GM18502 (cell line): ENCODE measurements around the gene RNF157.

Source experiments
- ATAC-seq: cut with Tn5 transposase; IDR thresholded peaks from one replicate; pipeline ENCODE4 v1.9.1; 2021; ENCODE audit warnings: mild to moderate bottlenecking; ENCODE audit not compliant: unreplicated experiment, poor library complexity

Gene RNF157

DNA sequence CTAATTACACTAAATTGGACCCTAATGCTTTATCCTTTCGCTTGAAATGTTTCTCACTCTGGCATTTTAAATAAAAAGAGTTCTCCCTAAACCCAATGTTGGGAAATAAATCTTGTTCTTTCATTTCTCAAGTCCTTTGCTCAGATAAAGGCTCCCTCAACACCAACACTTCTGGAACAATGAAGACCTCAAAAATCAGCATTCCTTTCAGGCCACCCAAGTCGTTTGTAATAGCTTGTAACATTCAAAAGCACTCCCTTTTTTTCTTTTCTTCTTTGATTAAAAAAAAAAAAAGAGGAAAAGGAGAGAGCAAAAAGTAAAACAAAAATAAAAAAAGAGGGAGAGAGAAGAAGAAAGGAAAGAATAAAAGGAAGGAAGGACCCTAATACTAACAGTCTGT is 76.0 kb downstream of the RNF157 start:
- no peak for ATAC-seq

DNA sequence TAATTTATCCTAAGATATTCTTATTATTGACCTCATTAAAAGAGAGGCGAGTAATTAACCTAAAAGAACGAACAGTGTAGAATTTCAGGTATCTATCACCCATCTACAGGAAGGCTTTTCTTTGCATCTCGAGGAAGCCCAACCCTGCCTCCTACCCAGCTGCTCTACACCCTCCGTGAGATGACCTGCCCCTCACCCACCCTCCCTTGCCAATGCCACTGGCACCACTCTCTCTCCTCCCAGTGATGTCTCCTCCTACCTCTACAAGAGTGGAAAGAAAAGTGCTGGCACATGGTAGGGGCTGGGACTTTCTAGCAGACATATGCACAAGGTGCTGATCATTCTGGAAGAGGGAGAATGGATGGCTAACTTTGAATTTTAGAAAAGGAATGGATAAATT is 76.4 kb downstream of the RNF157 start:
- ATAC-seq, result no peak

DNA sequence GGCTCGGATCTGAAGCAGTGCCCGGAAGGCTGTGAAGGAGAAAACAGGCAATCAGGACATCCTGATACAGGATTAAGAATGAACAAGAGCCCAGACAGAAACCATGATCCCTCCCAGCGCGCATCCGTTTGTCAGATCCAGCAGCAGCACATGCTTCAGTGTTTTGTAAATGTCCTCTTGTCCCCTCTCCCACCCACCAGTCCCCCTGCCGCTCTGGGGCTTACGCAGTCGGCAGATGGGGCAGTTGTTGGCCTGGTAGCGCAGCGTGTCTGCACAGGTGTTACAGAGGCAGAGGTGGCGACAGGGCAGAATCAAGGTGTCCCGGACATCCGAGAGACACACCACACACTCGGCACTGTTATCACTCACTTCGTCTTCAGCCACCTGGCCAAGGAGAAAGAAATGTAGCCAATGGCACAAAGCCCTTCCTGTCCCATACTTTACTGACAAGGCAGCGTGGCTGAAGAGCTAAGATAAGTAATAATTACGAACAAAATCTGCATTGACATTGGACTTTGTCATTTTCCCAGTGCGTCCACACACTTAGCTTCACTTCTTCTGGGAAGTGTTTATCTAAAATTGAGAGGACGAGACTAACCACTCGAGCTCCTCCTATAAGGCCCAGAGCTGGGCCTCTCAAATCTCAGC is 78.5 kb downstream of the RNF157 start:
- ATAC-seq, result no peak

DNA sequence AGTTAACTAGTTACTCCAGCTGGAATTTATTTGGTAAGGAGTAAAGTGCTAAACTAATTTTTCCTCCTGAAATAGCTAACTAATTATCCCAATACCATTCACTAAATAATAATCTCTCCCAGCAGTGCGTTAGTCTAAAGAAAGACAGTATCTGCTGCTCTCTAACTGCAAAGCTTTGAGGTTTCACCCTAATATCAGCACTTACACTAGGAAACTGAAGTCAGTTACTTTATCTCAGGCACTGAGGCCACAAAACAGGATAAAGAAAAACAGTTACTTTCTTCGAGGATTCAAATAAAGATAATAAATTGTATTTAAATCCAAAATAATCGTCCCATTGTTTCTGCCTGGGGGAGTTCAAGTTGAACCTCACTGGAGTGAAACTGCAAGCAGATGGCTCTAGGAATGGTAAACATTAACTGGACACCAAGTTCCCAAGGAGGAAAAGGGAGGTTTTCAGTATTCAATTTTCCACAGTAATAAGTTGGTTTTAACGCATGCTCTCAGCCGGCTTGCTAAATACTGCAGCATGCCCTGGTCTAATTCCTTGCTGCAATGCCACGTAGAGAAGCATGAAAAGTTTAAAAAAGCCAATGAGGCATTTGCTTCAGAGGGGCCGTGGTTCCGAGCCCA is 79.3 kb downstream of the RNF157 start:
- no peak for ATAC-seq

DNA sequence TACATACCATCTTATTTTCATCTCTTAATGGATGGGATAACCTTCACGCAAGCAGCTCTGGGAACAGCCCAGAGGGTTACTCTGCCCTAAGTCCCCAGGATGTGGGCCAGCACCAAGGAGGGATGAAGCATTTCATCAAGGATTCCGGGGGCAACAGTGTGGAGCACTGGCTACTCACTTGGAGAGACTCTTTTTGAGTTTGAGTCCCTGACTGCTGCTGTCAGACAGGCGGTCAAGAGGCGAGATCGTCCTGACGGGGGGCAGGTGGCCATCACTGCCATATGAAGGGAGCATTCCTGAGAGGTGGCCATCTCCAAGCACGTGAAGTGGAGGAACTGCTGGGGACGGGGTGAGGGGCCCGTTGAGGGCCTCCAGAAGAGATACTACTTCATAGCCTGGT is 81.1 kb downstream of the RNF157 start:
- no peak for ATAC-seq

DNA sequence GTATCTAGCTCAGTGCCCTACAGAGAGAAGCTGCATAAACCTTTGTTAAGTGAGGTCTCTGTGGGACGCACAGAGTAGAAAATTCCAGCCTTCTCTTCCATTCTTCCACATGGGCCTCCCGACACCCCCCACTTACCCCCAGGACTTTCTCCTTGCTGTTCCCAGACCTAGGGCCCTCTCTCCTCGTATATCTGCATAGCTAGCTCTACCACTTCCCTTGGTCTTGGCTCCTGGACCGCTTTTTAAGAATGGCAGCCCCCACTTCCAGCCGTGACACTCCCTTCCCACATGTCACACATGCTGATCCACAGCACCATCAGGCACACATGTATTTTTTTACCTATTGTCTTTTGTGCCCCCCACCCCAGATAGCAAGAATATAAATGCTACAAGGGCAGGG is 82.5 kb downstream of the RNF157 start:
- no peak for ATAC-seq

DNA sequence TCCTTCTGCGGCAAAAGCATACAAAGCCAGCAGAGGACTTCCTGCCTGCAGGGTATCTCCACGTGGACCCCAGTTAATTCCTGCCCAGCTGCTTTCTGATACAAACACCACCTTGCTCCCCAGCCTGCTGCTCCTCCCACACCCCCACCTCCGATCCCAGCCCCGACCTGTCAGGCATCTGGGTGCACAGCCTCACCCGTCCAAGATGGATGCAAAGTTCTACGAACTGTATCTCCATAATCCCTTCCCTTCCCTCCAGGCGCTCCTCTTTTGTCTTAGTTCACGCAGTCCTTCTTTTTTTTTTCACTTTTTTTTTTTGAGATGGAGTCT is 83.7 kb downstream of the RNF157 start:
- ATAC-seq, result no peak

DNA sequence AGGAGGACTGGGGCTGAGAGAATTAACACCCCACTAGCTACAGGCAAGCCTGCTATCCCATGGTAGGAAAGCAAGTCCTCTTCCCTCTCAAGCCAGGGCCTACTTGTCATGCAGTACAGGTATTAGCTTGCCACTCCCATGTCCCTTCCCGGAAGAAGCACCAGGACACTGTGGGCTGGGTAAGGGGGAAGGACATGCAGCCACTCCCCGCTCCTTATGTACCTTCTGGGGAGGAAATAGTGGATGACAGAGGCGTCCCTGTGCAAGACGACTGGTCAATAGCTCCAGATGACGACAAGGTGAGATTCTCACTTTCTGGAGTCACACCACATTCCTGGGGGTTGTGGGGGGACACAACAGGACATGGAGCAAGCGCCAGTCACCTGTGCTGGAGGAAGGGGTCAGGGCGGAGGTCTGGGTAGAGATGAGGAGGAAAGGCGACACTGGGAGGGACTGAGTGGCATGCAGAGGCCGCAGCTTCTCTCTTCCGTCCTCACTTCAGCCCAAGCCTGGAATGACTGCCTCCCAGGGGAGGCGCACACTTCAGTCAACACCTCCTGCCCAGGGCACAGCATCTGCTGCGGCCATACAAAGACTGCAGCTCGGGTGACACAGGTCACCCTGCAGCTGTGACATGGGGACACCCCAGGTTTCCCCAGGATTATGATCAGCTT is 84.2 kb downstream of the RNF157 start:
- no peak for ATAC-seq

DNA sequence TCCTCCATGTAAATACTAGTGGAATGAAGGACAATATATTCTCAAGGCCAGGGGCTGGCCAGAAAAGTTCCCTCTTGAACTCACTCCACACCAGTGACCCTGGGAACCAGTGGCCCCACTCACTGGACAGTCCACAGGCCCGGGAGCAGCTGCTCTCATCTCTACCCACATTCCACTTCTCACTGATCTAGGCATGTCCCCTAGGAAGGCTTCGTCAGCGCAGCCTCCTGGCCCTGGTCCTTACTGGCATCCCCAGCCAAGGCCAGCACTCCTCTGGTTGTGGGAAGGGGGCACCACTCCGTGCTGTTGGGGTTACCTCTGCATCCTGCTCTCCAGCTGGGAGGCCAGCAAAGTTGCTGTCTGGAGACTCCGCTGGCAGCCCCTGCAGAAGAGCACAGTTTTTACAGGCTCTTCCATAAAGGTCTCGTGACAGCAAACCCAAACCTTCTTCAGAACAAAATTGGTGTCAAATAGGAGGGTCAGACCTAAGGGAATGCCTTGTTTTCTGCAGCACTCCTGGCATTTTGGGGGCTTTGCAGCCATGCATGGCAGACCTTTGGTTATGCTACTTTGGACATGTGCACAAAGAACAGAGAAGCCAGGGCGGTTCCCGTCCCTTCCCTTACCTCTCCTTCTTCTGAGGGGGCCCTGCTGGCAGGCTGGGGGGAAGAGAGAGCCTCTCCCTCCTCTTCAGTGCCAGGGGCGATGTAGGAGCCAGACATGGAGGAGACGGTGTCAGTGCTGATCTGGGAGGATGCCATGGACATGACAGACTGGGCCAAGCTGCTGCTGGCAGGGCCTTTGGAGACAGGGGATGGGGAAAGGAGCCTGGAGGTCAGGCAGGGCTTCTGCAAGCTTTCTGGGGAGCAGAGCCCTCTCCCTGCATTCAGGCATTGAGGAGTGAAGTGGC is 85.1 kb downstream of the RNF157 start:
- ATAC-seq, result no peak

DNA sequence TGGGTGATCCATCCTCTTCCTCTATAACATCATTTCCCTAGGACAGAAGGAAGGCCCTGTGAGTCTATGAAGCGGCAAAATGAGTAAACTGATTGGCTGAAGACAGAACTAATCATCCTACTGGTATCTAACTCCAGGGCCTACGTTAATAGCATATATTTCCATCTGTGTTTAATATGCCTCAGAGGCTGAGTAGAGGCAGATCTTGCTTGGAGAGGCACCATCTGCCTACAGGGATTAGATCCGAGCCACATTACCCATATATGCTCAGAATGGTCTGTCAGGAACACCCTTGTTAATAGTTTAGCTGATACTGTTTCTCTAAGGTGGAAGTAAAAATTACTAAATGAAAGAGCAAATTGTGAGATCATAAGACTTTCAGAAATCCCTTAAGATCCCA is 86.0 kb downstream of the RNF157 start:
- ATAC-seq, result no peak

DNA sequence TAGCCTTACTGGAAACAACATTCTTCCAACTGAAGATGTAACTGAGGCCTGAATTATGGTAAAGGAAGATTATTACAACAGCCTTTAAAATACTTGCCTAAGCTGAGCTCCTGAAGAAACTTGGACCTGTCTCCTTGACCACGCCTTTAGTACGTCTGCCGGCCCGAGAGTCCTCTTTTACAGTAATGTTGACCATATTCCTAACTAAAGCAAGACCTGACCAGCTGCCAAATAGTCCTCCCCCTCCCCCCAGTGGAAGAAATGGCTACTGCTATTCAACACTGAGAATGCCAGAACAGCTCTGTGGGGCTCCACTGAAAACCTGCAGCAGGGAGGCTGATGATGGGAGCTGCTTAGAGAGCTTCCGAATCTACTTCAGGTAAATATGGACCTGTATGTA is 86.7 kb downstream of the RNF157 start:
- no peak for ATAC-seq

DNA sequence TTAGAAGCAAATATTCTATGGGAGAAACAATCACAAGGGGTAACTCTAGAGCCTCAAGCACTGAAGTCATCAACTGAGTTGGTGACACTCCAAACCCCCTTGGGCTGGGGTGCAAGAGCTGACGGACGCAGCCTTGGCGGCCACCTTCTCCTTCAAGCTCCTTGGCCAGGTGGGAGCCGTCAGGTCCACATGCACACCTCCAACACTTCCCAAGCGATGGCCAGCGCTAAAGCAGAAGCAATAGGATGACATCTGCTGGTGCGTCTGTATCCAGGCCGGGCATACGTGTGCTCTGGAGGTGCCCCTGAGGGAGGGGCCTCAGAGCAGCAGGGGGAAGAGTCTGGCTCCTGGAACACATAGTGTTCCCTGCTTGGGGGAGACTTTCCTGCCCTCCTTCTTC is 87.1 kb downstream of the RNF157 start:
- ATAC-seq, result no peak

DNA sequence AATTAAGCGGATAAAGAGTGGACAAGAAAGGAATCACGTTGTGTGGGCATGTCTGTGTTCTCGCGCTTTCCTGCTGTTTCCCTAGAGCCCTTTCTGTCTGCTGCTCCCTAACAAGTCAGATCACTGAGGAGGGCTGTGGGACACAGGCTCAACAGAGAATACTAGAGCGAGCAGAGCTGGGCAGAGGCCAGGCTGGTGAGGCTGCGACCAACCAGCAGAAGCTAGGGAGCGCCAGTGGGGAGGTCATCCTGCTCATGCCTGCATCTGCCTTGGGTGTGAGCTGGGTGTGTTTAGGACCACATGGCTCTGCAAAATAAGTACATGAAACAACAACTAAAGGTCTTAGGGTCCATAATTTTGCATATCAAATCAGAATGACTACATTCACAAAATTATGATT is 87.7 kb downstream of the RNF157 start:
- ATAC-seq, result no peak

DNA sequence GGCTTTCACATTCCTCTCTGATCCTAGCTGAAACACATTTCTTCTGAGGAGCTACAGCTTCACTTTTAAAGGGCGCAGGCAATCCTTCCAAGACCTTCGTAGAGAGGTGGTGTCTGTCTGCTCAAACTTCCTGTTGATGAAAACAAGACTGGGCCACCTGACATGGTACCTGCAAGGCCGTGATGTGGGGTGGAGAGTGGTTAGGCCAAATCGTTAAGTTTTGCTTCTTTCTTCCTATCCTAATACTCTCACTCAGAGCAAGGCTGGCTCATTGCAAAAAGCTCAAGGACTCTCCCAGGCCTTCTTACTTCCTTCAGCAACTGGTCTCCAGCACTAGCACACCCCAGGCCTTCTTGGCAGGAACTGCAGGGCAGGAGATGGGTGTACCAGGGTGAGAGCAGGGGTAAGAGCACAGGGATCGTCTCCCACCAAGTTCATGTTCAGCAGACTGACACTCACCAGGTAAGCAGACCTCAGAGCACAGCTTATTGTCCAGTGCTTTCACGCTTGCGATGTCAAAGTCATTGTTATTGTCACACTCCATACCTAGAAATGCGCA is 88.3 kb downstream of the RNF157 start:
- no peak for ATAC-seq

DNA sequence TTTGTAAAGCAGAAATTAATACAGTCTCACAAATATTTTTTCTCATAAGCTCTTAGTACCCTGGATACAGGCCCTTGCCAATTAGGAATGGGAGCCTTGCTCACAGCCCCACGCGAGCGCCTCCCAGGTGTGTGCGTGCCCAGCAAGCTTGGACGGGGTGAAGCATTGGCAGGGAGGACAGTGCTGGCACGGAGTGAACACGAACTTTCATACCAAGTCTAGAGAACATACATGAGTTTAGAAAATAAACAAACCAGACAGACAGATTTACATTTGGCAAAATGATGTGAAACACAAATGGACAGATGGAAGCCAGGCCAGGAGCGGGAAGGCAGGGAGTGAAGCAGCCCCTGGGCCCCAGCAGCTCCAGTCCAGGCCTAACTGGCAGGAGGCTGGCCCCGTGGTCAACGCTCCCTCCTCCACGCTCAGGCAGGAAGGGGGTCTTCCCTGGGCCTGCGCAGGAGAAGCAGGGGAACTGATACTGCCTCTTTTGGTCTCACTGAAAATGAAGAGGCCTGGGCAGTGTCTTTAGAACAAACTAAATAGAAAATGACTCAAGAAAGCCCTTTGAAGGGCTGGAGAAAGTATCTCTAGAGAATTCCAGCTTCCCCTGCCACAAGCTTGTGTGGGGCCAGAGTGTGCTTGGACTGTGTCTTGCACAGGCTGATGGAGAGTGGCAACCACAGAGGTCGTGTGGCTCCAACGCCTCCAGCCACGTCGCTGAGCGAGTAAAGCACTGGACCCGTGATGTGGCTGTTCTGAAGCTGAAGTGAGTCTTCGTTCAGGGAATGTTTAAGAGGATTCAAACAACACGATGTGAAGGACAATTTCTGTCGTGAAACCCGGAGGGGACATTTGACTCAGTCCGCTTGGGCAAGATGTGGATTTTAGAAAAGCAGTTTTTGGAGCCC is 89.3 kb downstream of the RNF157 start:
- ATAC-seq, result no peak

DNA sequence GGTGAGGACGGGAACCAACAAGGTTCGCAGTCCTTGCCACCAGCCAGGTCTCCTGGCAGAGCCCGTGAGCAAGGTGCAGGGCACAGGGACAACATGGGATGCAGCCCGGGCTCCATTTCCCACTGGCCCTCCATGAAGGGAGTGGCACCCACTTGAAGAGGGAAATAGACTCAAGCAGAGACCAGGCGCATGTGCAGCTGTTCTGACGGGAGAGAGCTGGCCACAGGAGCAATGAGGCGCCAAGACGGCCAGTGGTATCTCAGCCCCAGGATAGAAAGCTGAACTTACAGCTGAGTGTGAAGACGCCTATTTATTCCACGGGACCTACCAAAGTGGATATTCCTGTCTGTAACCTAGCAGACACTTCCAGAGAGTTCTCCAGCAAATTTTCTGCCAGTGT is 91.1 kb downstream of the RNF157 start:
- ATAC-seq, result no peak

DNA sequence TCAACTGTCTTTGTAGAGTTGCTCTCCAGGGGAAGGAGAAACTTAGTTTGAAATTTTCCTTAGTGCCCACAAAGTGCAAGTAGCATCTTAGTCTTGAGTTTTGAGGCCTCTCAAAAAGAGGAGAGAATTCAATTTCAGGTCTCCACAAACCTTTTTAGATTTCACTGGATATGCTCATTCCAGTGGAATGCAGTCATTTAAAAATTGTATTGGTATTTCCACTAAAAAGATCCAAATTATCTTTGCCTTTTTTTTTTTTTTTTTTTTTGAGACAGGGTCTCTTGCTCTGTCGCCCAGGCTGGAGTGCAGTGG is 92.3 kb downstream of the RNF157 start:
- ATAC-seq, result no peak

DNA sequence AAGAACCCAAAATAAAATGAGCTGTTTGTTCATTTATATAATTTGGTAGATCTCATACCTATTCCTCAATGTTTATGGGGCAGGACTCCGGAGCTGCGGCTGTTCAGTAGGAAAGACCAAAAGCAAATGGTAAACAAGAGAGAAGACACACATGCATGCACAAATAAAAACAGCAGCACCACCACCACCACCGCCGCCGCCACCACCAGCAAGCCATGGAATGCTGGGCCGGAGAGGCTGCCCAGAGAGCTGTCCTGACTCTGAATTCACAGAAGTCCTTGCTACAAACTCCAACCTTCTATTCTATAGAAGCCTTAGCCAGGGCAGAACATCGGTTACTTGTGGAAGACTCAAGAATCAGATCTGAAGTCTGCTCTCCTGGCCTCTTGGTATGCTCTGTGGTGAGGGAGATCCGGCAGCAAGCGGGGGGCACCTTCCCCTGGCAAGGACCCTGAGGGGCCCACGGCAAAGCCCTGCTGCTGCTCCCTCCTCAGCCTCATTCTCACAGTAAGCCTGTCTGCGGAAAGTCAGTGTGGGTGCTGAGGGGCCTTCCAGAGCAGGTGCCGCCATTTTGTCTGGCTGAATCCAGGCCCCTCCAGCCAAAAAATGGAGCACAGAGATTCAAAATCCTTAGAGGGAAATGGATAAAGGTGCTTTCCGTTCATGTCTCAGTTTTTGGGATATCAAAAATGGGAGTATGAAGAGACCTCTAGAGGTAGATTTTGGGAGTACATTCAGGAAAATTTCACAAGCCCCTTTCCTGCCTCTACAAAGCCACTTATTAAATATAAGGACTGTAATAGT is 92.9 kb downstream of the RNF157 start:
- no peak for ATAC-seq
